Measurements from ENCODE around the gene WIPF1.

The WIPF1 gene

DNA sequence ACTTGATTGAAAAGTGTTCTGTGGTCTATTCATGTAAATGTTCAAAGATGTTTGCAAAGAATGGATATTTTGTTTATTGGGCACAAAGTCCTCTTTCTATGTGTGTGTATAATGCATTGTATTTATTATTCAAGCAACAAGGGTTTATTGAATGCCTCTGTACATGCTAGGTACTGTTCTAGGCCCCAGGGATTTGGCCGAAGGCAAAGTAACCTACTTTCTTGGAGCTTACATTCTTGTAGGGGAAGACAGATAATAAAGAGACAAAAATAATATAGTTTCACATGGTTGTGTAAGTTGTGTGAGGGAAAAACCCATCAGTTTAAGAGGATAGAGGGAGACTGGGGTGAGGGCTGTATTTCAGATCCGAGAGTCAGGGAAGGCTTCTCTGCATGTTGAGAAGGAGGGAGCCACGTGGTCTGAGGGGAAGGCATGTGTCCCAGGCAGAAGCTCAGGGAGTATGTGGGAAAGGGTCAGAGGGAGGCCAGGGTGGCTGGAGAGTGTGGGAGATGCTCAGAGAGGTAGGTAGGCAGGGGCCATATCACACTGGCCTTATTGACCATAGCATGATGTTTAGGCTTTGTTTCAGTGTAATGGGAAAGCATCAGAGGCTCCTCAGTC is 70.4 kb downstream of the WIPF1 start:
- Histone ChIP-seq H3K4me1 (ENCODE audit: control insufficient read depth, low read length) (no peaks in the 10 kb centered on the region), H3K9me2 (replicated peaks; ENCODE audit: control insufficient read depth, low read length) (no peaks in the 10 kb centered on the region), H3K27ac (ENCODE audit: low read depth, low read length) (no peak overlapping the region), H3F3A (ENCODE audit: control insufficient read depth, insufficient read depth) (no peaks in the 10 kb centered on the region), H3K9me3 (ENCODE audit: control insufficient read depth, insufficient read depth, low read length) (no peaks in the 10 kb centered on the region), H3K27me3 (ENCODE audit: control insufficient read depth, low read length) (peaks cover 8% of the 10 kb centered on the region), H3K79me2 (ENCODE audit: control insufficient read depth, low read length) (no peaks in the 10 kb centered on the region), H3K4me2 (ENCODE audit: low read length) (no peak overlapping the region), H3K36me3 (ENCODE audit: control insufficient read depth, low read length) (no peaks in the 10 kb centered on the region), H3K4me3 (ENCODE audit: low read length) (no peak overlapping the region), H4K20me1 (ENCODE audit: control insufficient read depth, insufficient read depth, low read depth, low read length) (no peaks in the 10 kb centered on the region)
- no peak for TF ChIP-seq EZH2phosphoT487 (IDR thresholded peaks at IDR 0.05; ENCODE audit: borderline replicate concordance, low read length)
- no peak for TF ChIP-seq CTCF (IDR thresholded peaks at IDR 0.05; ENCODE audit: low read depth, low read length, poor library complexity, severe bottlenecking)

DNA sequence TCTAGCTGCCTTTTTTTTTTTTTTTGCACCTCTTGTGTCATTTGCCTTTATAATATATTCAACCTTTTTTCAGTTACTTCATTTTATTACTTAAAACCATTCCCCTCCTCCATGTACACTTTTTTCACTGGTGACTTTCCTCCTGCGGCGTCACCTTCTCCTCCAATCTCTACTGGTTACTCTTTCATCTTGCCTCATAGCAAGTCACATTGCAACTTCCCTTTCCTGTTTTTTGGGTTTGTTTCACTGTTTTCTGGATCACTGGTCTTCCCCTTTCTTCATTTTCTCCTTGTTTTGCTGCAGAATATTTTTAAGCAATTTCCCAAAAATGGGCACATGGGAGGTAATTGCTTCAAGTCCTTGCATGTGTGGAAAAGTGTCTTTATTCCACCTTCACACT is 73.1 kb downstream of the WIPF1 start:
- Histone ChIP-seq H3K27ac (ENCODE audit: low read depth, low read length) (no peak overlapping the region), H3K27me3 (ENCODE audit: control insufficient read depth, low read length) (peaks cover 9% of the 10 kb centered on the region)

DNA sequence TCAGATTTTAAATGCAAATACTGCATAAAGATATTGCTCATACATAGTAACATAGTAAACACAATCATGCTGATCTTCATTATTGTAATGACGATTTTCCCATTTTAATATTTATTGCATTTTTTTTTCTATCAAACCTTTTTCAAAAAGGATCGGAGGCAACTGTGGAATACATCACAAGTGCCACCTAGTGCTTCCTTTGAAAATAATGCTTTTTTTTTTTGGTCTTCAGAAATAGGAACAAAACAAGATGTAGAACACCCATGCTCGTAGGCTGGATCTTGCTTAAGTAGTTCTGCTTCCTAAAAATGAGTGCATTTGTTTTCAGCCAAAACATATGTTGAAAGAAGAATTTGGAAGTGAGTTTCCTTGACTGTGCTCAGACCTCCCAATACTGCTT is 75.1 kb downstream of the WIPF1 start:
- Histone ChIP-seq H3K4me2 (ENCODE audit: low read length) (no peak overlapping the region), H3K36me3 (ENCODE audit: control insufficient read depth, low read length) (no peaks in the 10 kb centered on the region), H3K9me2 (replicated peaks; ENCODE audit: control insufficient read depth, low read length) (no peaks in the 10 kb centered on the region), H4K20me1 (ENCODE audit: control insufficient read depth, insufficient read depth, low read depth, low read length) (no peaks in the 10 kb centered on the region), H3K9me3 (ENCODE audit: control insufficient read depth, insufficient read depth, low read length) (no peaks in the 10 kb centered on the region), H3K27me3 (ENCODE audit: control insufficient read depth, low read length) (peaks cover 9% of the 10 kb centered on the region), H3K4me3 (ENCODE audit: low read length) (no peak overlapping the region), H3K4me1 (ENCODE audit: control insufficient read depth, low read length) (no peaks in the 10 kb centered on the region), H3K79me2 (ENCODE audit: control insufficient read depth, low read length) (no peaks in the 10 kb centered on the region), H3K27ac (ENCODE audit: low read depth, low read length) (no peak overlapping the region), H3F3A (ENCODE audit: control insufficient read depth, insufficient read depth) (no peaks in the 10 kb centered on the region)
- TF ChIP-seq EZH2phosphoT487 (IDR thresholded peaks at IDR 0.05; ENCODE audit: borderline replicate concordance, low read length) (no peak), CTCF (IDR thresholded peaks at IDR 0.05; ENCODE audit: low read depth, low read length, poor library complexity, severe bottlenecking) (peak; percentile 45)

More for the DNA sequence above, 73.1 kb downstream of the WIPF1 start:
- TF ChIP-seq EZH2phosphoT487 (IDR thresholded peaks at IDR 0.05; ENCODE audit: borderline replicate concordance, low read length) (no peak), CTCF (IDR thresholded peaks at IDR 0.05; ENCODE audit: low read depth, low read length, poor library complexity, severe bottlenecking) (no peak)
- Histone ChIP-seq H3K79me2 (ENCODE audit: control insufficient read depth, low read length) (no peaks in the 10 kb centered on the region), H3K4me1 (ENCODE audit: control insufficient read depth, low read length) (no peaks in the 10 kb centered on the region), H3K4me3 (ENCODE audit: low read length) (no peak overlapping the region), H3K9me2 (replicated peaks; ENCODE audit: control insufficient read depth, low read length) (no peaks in the 10 kb centered on the region), H3K36me3 (ENCODE audit: control insufficient read depth, low read length) (no peaks in the 10 kb centered on the region), H4K20me1 (ENCODE audit: control insufficient read depth, insufficient read depth, low read depth, low read length) (no peaks in the 10 kb centered on the region), H3F3A (ENCODE audit: control insufficient read depth, insufficient read depth) (no peaks in the 10 kb centered on the region), H3K4me2 (ENCODE audit: low read length) (no peak overlapping the region), H3K9me3 (ENCODE audit: control insufficient read depth, insufficient read depth, low read length) (no peaks in the 10 kb centered on the region)
